GM21786 (cell line): ENCODE measurements around the gene UBXN2A.

Experiments
- ATAC-seq: cut with Tn5 transposase; IDR thresholded peaks from one replicate; pipeline ENCODE4 v1.9.1; 2021; ENCODE audit not compliant: unreplicated experiment

UBXN2A gene

DNA sequence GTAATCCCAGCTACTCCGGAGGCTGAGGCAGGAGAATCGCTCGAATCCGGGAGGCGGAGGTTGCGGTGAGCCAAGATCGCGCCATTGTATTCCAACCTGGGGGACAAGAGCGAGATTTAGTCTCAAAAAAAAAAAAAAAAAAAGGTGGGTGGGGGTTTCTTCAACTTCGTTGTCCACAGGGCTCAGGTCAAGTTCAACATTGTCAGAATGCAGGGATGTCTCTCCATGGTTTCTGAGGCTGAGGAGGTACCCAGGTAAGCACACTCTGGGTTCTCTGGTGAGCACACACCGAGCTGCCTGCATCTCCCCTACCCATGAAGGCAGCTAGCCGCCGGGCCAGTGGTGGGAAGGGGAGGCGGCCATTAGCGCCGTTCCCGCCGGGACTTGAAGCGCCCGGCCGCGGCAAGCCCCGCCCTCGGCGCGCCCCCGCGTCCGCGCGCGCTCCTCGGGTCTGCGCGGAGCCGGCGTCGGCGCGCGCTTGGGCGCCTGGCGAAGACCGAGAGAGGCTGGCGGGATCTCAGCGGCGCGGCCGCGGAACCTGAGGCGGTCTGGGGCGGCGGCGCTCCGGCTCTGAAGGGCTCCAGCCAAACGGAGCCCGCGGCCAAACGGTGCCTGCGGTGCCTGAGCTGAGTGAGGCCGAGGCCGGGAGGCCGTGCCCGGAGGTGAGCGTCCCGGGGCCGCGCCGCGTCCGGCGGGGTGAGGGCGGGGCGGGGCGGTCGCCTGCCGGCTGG, at the start of gene UBXN2A:
Gene UBXN2A, plus strand, starts transcription at position 477 of the 731 bp plus-strand sequence. CDS start 17,852 bp downstream, outside the sequence.
- peak; percentile 74 for ATAC-seq

GRCh38 chr2:23900133-23900532, 40.1 kb upstream of the UBXN2A start:
- ATAC-seq, result no peak

DNA sequence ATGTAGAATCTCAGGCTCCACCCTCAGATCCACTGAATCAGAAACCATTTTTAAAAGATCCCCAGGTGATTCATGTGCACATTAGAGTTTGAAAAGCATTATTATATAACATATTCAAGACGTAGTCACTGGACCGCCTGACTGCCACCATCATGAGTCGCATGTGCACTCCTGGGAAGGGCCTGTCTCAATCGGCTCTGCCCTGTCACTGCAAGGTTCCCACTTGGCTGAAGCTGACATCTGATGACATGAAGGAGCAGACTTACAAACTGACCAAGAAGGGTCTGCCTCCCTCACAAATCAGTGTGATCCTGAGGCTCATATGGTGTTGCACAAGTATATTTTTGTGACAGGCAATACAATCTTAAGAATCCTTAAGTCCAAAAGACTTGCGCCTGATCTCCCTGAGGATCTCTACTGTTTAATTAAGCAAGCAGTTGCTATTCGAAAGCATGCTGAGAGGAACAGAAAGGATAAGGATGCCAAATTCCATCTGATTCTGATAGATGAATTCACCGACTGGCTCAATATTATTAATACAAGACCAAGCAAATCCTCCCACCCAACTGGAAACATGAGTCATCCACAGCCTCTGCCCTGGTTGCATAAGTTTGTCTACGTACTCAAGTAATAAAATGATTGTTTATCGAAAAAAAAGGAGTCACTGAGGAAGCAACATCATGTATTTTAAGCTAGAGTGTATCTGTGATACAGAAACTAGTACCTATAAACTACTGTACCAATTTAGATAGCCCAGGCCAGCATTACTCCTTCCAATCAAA, 39.5 kb upstream of the UBXN2A start:
- ATAC-seq, result no peak

- no peak for ATAC-seq
Measured at GRCh38 chr2:23901966-23902846, 38.1 kb upstream of the UBXN2A start.

DNA sequence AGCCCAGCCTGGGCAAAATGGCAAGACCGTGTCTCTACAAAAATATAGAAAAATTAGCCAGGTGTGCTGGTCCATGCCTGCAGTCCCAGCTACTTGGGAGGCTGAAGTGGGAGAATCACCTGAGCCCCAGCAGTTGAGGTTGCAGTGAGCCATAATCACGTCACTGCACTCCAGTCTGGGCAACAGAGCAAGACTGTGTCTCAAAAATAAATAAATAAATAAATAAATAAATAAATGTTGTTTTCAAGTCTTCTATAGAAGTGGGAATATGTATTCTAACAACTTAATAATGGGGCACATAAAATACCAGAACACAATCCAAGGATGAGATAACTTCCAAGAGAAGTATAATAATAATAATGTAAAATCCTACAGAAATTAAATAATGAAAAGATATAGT, 37.2 kb upstream of the UBXN2A start:
- no peak for ATAC-seq

DNA sequence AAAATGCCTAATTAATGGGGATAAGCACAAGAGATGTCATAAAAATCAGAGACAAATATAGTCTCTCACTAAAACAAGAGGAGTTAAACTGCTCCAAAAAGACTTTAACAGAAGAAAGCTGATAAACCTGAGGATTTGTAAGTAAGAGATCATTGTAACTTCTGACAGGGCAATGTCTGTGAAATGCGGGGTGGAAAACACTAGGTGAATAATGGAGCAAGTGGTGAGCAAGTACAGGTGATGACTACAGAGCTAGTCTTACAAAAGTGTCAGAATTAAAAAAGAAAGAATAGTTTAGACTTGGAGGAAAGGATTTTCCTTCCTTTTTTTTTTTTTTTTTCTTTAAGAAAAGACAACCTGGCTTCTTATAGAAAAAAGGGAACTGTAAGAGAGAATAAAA, 36.0 kb upstream of the UBXN2A start:
- no peak for ATAC-seq

GRCh38 chr2:23904692-23905091, 35.6 kb upstream of the UBXN2A start:
- no peak for ATAC-seq

DNA sequence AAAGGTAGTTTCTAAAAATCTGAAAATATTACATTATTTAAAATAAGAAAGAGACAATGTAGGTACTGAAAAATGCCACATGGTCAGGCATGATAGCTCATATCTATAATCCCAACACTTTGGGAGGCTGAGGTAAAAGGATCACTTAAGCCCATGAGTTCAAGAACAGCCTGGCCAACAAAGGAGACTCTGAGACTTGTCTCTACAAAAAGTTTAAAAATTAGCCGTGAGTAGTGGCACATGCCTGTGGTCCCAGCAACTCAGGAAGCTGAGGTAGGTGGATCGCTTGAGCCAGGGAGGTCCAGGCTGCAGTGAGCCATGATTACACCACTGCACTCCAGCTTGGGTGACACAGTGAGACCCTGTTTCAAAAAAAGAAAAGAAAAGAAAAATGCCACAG, 35.1 kb upstream of the UBXN2A start:
- ATAC-seq, result no peak

- ATAC-seq, result no peak
Measured at GRCh38 chr2:23912054-23912453, 28.2 kb upstream of the UBXN2A start.

- ATAC-seq, result no peak
Measured at GRCh38 chr2:23915327-23915726, 24.9 kb upstream of the UBXN2A start.

DNA sequence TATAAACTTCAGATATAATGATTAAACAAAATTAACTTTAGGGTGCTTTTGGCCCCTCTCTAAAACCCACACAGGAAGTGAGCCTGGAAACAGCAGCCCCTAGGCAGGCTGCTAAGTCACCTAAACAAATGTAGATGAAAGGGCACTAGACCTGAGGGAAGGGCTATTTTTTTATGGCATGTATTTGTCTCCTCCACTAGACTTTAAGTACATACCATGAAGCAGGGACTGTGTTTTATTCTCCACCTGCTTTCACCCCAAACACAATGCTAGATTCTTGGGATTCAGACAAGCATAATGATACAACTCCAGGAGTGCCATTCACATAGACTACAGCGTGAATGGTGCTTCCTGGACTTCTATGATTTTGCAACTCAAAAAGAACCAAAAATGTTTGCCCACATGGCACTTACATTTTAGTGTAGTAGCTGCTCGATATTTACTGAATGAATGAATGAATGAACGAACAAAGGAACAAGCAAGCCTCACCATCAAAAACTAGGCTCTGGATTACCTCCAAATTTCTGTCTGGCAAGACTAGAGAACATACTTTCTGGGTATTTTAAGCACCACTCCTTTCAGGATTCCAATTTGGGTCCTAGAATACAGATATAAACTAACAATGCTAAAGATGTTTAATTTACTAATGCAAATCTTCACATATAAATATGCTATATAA, 23.4 kb upstream of the UBXN2A start:
- peak; percentile 60 for ATAC-seq

GRCh38 chr2:23918837-23919489, 21.3 kb upstream of the UBXN2A start:
- no peak for ATAC-seq

DNA sequence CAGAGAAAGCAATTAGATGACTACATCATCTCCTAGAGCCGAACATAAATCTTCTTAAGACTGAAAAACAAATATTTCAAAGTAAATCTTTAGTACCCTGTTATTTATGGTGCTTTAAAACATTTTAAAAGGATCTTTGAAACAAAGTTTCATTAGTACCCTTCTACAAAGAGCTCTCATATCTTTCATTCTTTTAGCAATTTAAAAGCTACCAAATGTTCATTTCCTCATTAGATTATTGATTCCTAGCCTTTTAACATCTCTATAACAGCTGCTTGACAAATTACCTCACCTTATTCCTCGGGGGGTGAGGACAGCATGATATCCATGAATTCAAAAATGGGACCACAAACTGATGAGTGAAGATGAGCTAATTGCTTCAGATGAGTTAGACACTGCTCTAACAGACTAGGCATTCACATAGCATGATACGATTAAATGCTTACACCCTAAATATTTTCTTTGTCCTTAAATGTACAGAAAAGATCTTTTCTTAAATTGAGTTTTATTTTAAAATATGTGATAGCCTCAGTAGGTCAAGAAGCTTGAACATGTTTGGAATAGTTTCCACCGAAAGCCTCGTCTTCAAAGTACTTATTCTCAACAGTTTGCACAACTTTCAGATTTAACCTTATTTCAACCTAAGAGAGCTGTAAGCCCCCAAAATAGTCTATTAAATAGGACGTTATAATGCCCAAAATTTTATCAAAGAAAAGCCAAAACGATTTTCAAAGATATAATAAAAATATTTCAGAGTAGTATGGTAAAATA, 15.5 kb upstream of the UBXN2A start:
- no peak for ATAC-seq

DNA sequence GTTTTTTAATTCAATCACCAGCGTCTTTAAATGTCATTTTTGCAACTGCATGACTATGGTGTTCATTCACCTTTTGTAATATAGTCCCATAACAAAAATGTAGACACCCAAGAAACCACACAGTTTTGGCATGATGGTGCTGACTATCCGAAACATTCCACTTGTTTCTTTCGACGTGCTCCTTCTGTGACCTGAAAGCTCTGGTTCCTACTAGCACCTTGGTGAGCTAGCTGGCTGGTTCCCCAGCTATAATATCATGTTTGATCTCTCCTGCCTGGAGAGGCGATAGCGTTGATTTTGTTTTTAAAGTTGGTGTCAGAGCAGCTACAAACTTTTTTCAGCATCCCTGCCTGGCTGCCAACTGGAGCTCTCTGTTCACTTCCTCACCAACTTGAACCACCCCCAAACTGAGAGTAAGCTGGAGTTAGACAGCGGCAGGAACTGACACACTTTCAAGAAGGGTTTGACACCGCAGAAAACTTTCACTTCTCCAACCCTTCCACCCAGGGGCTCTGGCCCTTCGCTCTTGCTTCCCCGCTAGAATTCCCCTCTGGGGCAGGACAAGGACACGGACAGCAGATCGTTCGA, 14.5 kb upstream of the UBXN2A start:
- peak; percentile 52 for ATAC-seq

- peak; percentile 13 for ATAC-seq
Measured at GRCh38 chr2:23926290-23926749, 13.9 kb upstream of the UBXN2A start.

DNA sequence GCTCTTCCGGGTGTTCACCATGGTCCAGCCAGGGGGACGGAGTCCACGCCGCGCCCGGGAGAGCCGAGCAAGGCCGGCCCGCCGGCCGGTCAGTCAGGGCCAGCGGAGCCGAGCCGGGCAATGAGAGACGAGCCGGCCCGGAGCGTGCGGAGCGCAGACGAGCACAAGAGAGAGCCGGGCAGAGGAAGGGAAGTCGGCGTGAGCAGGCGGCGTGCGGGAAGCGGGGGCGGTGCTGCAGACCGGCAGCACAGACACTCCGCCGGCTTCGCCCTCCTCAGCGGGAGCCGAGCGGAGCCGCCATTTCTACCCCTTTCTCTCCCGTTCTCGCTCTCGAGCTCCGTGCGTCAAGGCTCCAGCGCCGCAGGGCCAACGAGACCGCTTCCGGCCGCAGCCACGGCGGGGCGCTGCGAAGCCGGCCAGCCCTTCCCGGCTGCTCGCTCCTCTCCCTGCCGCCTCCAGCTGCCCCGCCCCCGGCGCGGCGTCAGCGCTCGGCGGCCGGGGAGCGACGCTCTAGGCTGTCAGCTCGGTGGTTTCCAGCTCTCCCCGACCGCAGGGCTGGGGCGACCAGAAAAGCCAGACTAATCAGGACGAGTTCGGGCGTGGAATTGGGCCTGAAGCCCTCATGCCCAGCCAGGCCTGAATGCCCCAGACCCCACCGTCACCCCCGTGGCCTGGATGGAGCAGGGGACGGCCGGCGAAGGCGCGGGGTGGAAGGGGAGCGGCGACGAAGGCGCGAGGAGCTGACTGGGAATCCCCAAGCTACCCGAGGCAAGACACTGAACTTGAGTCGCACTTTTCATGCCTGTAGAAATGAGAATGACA, 13.3 kb upstream of the UBXN2A start, which contains the start of gene ATAD2B:
Gene ATAD2B, minus strand, starts transcription at position 374 of the 822 bp plus-strand sequence. Its CDS starts 353 bp downstream, at position 21.
- ATAC-seq, result peak; percentile 74

GRCh38 chr2:23934259-23934658, 6.0 kb upstream of the UBXN2A start:
- no peak for ATAC-seq
